HG02852 (cell line): ENCODE results near the gene ABHD10.

ENCODE experiments used
- ATAC-seq: cut with Tn5 transposase; IDR thresholded peaks from one replicate; pipeline ENCODE4 v1.9.1; 2021; ENCODE audit warnings: mild to moderate bottlenecking, moderate library complexity; ENCODE audit not compliant: unreplicated experiment

ABHD10 gene

DNA sequence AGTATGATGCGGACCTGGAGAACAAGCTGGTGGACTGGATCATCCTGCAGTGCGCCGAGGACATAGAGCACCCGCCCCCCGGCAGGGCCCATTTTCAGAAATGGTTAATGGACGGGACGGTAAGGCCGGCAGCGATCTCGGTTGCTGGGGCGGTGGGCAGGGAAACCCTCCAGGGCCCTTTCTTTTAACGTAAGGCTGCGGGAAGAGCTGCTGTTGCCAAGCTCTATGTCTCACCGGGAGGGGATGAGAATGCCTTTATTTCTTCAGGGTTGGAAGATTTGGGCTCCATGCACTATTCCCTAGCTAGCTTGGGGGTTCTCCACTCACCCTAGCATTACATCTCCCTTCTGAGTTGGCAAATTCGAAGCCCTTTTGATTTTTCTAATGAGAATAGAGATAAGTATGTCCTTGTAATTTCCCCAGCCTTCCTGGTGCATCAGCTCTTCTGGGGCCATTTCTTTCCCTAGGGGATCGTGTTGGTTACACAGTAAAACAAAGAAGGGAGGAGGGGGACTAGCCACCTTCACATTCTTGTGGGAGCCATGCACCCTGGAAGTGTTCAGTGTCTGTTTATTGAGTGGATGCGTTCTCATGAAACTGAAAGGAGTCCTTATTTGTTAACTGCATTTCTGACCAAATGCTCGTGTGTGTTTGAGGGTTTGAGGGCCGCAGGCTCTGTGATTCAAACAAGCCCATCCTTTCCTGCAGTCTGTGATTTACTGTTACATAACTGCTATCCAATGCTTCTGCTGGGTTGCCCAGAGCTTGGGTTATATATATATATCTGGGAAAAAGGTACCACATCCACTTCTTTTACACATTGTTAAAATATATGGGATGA, 20.9 kb downstream of the ABHD10 start:
- peak; percentile 1 for ATAC-seq

DNA sequence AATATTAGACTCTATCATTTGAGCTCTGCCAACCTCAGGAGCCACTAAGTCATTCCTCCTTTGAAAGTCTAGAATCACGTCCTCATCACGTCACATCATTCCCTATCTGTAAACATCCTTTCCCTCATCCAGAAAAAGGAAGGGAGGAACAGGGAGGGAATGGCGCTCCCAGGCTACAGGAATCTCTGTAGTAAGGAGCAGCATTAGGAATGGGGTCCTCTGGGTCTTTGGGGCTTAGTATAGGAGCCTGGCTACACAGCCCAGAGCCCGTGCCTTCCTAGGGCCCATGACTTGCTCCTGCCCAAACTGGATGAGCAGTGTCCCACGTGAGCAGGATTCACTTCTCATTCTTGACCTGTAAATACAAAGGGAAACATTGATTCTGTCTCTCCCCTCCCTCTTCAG, 21.5 kb downstream of the ABHD10 start:
- ATAC-seq = no peak

DNA sequence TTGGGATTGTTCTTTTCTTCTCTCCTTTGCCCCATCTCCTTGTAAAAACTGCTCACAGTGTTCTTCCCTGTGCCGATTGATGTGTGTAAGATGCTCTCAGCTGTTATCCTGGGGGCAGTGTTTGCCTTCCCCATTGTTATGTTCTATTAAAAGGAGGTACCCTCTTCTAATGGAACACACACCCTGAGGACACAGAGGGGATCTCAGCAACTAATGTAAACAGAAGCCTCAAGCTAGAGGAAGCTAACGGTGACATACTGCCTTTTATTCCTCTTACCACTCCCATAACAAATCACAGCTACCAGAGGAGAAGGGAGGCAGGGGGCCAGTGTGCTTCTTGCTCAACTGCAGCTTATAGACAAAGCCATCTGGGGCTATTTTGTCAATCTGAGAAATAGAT, 22.1 kb downstream of the ABHD10 start:
- no peak for ATAC-seq

DNA sequence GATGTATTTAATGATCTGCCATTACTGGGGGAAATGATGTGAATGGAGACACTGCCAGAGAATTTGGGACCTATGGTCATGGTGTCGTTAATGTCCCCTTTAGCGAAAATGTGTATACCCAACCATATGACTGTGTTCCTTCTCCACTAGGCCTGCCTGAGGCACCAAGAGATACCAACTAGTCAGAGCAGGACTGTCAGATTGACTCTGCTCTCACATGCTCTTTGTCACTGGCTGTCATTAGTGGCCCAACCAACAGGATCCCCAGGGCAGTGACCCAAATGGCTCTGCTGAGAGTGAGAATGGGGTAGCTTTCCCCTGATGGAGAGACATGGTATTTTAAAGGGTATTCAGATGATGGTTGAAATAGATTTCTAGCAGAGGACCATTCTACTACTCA, 22.7 kb downstream of the ABHD10 start:
- no peak for ATAC-seq

- ATAC-seq = no peak
Observed at GRCh38 chr3:112002096-112002971, 23.5 kb downstream of the ABHD10 start.

DNA sequence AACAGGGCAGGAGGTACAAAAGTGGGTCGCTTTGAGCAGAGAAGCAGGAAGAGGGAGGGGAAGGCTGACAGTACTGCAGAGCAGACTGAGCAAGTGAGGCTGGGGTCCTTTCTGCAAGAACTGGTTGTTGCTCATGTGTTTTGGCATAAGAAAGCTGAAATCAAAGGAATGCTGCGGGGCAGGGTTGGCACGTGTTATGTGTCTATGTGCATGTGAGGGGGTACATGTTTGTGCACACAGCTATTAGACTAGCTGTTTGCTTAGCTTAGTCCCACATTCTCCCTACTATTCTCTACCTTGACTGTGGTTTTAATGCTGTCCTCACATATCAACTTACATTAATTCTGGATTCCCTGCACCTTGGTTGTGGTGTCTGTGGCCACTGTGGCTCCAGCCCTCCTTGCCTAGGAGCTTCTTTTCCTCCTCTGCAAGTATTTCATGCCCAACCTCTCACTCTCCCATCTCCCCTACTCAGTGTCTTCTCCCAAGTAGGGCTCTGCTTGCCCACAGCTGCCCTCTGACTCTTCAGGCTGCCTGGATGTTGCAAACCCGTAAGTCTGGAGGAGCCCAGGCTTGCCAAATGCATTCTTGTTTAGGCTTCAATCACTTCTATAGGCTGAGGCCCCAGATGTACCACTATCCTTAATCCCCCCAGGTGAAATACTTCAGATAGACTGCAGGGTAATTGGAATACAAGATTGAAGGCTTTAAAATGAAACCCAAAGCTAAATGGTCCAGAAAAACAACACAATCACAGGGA, 24.7 kb downstream of the ABHD10 start:
- ATAC-seq = no peak

GRCh38 chr3:112004187-112004586, 25.4 kb downstream of the ABHD10 start:
- no peak for ATAC-seq

GRCh38 chr3:112004669-112005068, 25.8 kb downstream of the ABHD10 start:
- no peak for ATAC-seq

DNA sequence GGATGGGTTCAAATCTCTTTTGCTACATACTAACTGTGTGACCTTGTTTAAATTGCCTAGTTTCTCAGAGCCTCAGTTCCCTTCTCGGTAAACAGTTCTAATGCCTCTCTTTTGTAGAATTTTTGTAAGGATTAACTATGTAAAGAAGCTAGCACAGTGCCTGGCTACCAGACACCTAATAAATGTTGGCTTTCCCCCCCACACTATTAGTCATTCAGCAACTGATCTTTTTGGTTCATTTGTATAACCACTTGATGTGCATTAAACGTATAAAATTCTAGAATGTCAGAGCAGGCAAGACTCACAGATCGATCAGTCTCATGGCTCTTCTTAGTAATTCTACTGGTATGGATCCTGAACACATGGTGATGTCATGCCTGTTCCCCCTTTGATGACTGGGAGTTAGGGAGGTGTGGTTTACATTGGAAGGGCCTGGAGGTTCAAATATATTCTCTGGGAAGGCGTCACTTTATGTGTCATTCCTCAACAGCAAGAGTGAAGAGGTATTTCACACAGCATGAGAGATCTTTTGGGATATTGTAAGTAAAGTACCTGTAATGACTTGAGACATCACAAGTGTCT, 26.4 kb downstream of the ABHD10 start:
- no peak for ATAC-seq

- no peak for ATAC-seq
Observed at GRCh38 chr3:112007633-112008032, 28.8 kb downstream of the ABHD10 start.

- no peak for ATAC-seq
Observed at GRCh38 chr3:112009670-112010069, 30.8 kb downstream of the ABHD10 start.

DNA sequence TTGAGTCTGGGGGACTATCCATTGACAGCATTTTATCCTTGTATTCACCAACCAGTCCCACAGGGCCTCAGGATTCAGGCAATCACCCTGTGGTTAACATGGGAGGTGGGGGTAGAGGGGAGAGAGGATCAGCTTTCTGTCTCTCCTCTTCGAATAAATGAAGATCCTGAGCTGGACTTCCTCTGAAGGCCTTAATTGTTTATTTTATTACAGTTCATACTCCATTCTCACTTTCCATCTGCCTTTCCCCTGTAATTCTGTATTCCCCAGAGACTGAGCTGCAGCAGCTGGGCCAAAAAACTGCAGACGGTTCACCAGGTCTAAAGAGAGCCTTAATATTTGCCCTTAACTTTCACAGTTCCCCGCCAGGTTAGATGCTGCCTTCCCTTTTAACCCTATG, 31.8 kb downstream of the ABHD10 start:
- ATAC-seq = no peak

DNA sequence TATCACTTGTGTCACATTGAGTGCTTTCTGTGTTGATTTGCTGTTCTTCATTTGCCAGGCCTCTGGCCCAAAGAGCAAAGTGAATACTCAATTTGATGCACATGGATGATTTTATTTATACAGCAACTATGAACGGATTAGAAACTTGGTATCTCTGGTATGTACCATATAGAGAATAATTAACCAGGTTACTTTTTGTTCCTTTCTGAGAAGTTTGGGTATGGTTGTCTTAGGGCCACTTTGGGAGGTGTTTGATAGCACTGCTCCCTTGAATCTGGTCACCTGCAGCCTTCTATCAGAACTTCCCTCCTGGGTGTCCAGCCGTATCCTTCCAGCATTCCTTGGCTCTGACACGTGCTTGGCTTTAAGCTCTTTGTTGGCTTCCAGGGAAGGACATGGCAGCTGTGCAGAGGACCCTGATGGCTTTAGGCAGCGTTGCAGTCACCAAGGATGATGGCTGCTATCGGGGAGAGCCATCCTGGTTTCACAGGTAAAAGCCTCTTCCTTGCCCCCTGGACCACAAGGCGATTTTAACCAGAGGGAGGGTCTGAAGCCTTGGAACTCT, 32.6 kb downstream of the ABHD10 start:
- no peak for ATAC-seq

GRCh38 chr3:112012205-112012992, 33.6 kb downstream of the ABHD10 start:
- no peak for ATAC-seq

DNA sequence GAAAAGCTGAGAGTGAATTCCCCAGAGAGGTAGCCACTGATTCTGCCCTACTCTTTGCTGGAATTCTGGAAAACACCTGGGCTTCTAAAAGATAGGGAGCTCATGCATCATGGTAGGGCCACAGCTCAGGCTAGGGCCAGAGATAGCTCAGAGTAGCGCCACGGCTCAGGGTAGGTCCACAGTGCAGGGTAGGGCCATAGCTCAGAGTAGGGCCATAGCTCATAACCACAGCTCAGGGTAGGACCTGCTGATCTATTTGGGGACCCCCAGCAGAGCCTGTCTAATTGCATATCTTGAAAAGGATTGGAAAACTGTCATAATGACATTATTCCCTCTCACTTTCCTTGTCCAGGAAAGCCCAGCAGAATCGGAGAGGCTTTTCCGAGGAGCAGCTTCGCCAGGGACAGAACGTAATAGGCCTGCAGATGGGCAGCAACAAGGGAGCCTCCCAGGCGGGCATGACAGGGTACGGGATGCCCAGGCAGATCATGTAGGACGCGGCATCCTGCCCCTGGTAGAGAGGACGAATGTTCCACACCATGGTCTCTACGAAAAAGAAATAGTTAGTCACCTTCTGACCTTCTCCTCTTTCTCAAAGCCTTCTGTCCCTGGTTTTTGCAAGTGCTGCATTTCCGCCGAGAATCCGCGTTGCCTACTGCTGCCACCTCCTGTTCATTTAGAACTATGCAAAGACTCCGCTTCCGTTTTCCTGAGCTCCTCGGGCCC, 34.4 kb downstream of the ABHD10 start:
- peak; percentile 82 for ATAC-seq

DNA sequence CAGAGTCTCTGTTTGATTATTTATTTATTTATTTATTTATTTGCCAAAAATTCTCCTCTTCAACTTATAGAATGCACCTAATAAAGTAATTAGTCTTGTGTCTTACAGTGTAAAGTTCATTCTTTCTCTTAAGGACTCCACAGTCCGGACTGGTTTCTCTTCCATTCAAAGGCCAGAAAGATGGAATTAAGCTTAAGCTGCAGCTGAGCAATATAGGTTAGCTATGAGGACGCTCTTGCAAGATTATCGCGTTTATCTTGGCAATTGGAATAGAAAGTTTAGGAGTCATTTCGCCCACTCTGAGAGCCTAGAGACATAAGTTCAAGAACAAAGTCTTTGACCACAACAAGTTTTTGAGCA, 34.9 kb downstream of the ABHD10 start:
- peak; percentile 10 for ATAC-seq

DNA sequence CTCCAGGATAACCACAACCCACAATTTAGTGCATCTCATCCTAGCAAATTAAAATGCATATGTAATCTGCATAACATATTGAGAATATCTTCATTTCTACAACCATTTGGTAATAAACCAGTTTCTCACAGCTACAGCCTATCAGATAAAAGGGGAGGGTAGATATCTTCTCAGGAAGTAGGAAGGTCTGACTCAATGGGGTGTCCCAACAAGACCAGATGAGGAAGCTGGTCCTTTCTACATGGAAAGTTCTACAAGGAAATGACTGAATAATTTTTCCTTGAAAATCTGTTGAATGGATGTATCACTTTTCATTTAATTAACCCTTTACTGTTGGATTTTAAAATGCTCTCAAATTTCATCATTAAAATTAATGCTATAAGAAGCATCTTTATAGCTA, 38.3 kb downstream of the ABHD10 start:
- no peak for ATAC-seq

- ATAC-seq = no peak
Observed at GRCh38 chr3:112018712-112019111, 39.9 kb downstream of the ABHD10 start.

- ATAC-seq = no peak
Observed at GRCh38 chr3:112019716-112020115, 40.9 kb downstream of the ABHD10 start.
